DND-41 (cell line): ENCODE results near the gene DCTN3.

Experiments
- CTCF ChIP-seq: IDR thresholded peaks from 2 replicates; pipeline ENCODE4 v1.5.1; 2012; ENCODE audit warnings: borderline replicate concordance, low read length, moderate library complexity, mild to moderate bottlenecking; ENCODE audit not compliant: poor library complexity, severe bottlenecking; ENCODE audit errors: extremely low read depth
- EZH2 ChIP-seq: IDR thresholded peaks from 3 replicates; pipeline ENCODE4 v1.6.1; 2012; ENCODE audit warnings: borderline replicate concordance, low read depth, mild to moderate bottlenecking, moderate library complexity, low read length, inconsistent platforms; ENCODE audit not compliant: severe bottlenecking

DNA sequence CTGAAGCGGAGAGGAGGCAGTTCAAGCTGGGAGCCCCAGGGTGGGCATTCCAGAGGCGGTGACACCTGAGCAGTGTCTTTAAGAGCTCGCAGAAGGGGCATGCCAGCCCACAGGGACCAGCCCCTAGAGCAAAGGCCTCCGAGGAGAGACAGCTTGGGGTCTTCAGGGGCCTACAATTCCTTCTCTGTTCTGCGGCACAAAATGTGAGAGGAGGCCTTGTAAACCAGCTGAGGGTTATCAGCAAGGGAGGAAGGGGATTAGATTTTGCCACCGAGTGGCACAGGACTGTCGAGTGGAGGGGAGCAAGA, 17.8 kb upstream of the DCTN3 start:
- no peak for TF ChIP-seq EZH2
- TF ChIP-seq CTCF: no peak
